HTERT RPE-1 (cell line): ENCODE measurements around the gene DCAF5.
"Not testable (repeated sequence)": the region's sequence is repeated elsewhere in the genome, so short reads cannot be mapped to it uniquely, and the experiment has no call there.

Source experiments
- in situ Hi-C: fragments of 300-500 bp; cut with MboI; formaldehyde crosslinking; loops from 4 replicates; pipeline ENCODE4 v1.14.3; 2020; ENCODE audit warnings: low sequenced_read_pairs

Gene DCAF5

GRCh38 chr14:69077185-69077584 lies 75.7 kb downstream of the DCAF5 start:
- in situ Hi-C loops, result not testable (repeated sequence)

- in situ Hi-C loops, result no loop called here
These were observed 76.6 kb downstream of the DCAF5 start for GRCh38 chr14:69076341-69076740.

GRCh38 chr14:69073915-69074314 lies 79.0 kb downstream of the DCAF5 start:
- in situ Hi-C loops, result no loop called here

GRCh38 chr14:69073429-69073828 lies 79.5 kb downstream of the DCAF5 start:
- in situ Hi-C loops, result no loop called here

- in situ Hi-C loops, result no loop called here
These were observed 80.3 kb downstream of the DCAF5 start for GRCh38 chr14:69072584-69072983.

- in situ Hi-C loops, result no loop called here
These were observed 84.0 kb downstream of the DCAF5 start for GRCh38 chr14:69068744-69069421.

- in situ Hi-C loops, result no loop called here
These were observed 86.3 kb downstream of the DCAF5 start for GRCh38 chr14:69066396-69067171.

GRCh38 chr14:69065934-69066333 lies 87.0 kb downstream of the DCAF5 start:
- in situ Hi-C loops, result not testable (repeated sequence)

GRCh38 chr14:69064596-69064995 lies 88.3 kb downstream of the DCAF5 start:
- in situ Hi-C loops, result no loop called here

- in situ Hi-C loops, result no loop called here
These were observed 93.0 kb downstream of the DCAF5 start for GRCh38 chr14:69059658-69060623.

- in situ Hi-C loops, result no loop called here
These were observed 96.7 kb downstream of the DCAF5 start for GRCh38 chr14:69055999-69056788.

- in situ Hi-C loops, result no loop called here
These were observed 97.8 kb downstream of the DCAF5 start for GRCh38 chr14:69055125-69055524.

GRCh38 chr14:69054030-69054429 lies 98.9 kb downstream of the DCAF5 start:
- in situ Hi-C loops, result no loop called here

- in situ Hi-C loops, result no loop called here
These were observed 100.7 kb downstream of the DCAF5 start for GRCh38 chr14:69052181-69052601.

- in situ Hi-C loops, result no loop called here
These were observed 102.4 kb downstream of the DCAF5 start for GRCh38 chr14:69050240-69051184.

- in situ Hi-C loops, result no loop called here
These were observed 103.2 kb downstream of the DCAF5 start for GRCh38 chr14:69049675-69050074.

- in situ Hi-C loops, result no loop called here
These were observed 104.5 kb downstream of the DCAF5 start for GRCh38 chr14:69048456-69048855.

GRCh38 chr14:69047255-69047654 lies 105.7 kb downstream of the DCAF5 start:
- in situ Hi-C loops, result no loop called here

GRCh38 chr14:69046476-69046860 lies 106.5 kb downstream of the DCAF5 start:
- in situ Hi-C loops, result no loop called here
